ENCODE data around the gene C2orf68.
A peak's percentile ranks its signal among the peaks of the same experiment; 100 is the strongest.
"Not testable (repeated sequence)": the region's sequence is repeated elsewhere in the genome, so short reads cannot be mapped to it uniquely, and the experiment has no call there.

Gene C2orf68

GRCh38 chr2:85598594-85599340, 13.1 kb downstream of the C2orf68 start:
- DNase-seq, result no peak

GRCh38 chr2:85597241-85597640, 14.6 kb downstream of the C2orf68 start:
- no peak for DNase-seq

GRCh38 chr2:85596486-85597143, 15.3 kb downstream of the C2orf68 start:
- DNase-seq, result no peak

GRCh38 chr2:85596026-85596333, 15.9 kb downstream of the C2orf68 start:
- no peak for DNase-seq

- DNase-seq, result peak; percentile 97 to 98
These were observed 16.4 kb downstream of the C2orf68 start, which contains the start of gene RNF181 for GRCh38 chr2:85595301-85596025. Gene RNF181 (plus strand): TSS chr2:85595745. CDS start chr2:85595764, 19 bp downstream.

GRCh38 chr2:85594715-85595300, 17.1 kb downstream of the C2orf68 start:
- DNase-seq, result no peak

- DNase-seq, result no peak
These were observed 18.8 kb downstream of the C2orf68 start for GRCh38 chr2:85593023-85593422.

- not testable (repeated sequence) for DNase-seq
These were observed 19.6 kb downstream of the C2orf68 start for GRCh38 chr2:85592299-85592698.

- DNase-seq, result no peak
These were observed 20.3 kb downstream of the C2orf68 start for GRCh38 chr2:85591563-85591962.

- DNase-seq, result no peak
These were observed 20.9 kb downstream of the C2orf68 start for GRCh38 chr2:85590950-85591349.

GRCh38 chr2:85589982-85590791, 21.7 kb downstream of the C2orf68 start:
- no peak for DNase-seq

- no peak for DNase-seq
These were observed 22.7 kb downstream of the C2orf68 start for GRCh38 chr2:85589181-85589580.

- DNase-seq, result no peak
These were observed 23.2 kb downstream of the C2orf68 start for GRCh38 chr2:85588645-85589044.

- DNase-seq, result no peak
These were observed 23.6 kb downstream of the C2orf68 start for GRCh38 chr2:85588236-85588635.

- DNase-seq, result no peak
These were observed 26.1 kb downstream of the C2orf68 start for GRCh38 chr2:85585781-85586105.

GRCh38 chr2:85584857-85585780, 26.7 kb downstream of the C2orf68 start:
- DNase-seq, result no peak

- DNase-seq, result no peak
These were observed 27.5 kb downstream of the C2orf68 start, which contains the start of gene VAMP5 for GRCh38 chr2:85584354-85584856. Gene VAMP5 (plus strand): TSS chr2:85584431. CDS start chr2:85584491, 60 bp downstream.

GRCh38 chr2:85583667-85584353, 28.1 kb downstream of the C2orf68 start:
- DNase-seq, result no peak

- DNase-seq, result no peak
These were observed 29.4 kb downstream of the C2orf68 start for GRCh38 chr2:85582492-85582891.

GRCh38 chr2:85580206-85580605, 31.7 kb downstream of the C2orf68 start:
- no peak for DNase-seq
